ENCODE measurements around the gene SPATS2. TPM values are rescaled to one million over a fixed set of nuclear protein-coding genes. Genes with fewer than 3 reads are reported as not detected.

The SPATS2 gene
- total and polyA plus RNA-seq, 10 of the 15 experiments (the other 5 are each of a cell fraction or from before 2014, with no cell fraction given): 9.0 to 54.2 (median 27.5) TPM

- TF ChIP-seq BCL11A (IDR thresholded peaks at IDR 0.05; ENCODE audit: low read depth, low read length) (0 out of 2 replicates have a peak, but pooled peaks have one; percentile 33), ZBED1 (IDR thresholded peaks at IDR 0.05; ENCODE audit: borderline replicate concordance) (no peak), GATAD2B (conservative IDR thresholded peaks at IDR 0.05; ENCODE audit: low read depth) (no peak), ZNF384 (IDR thresholded peaks at IDR 0.05; ENCODE audit: borderline replicate concordance, low read depth, low read length) (no peak), DPF2 (IDR thresholded peaks at IDR 0.05) (no peak), BCL3 (IDR thresholded peaks at IDR 0.05; ENCODE audit: borderline replicate concordance, insufficient read depth, low read depth, low read length, poor library complexity, severe bottlenecking) (no peak), IKZF2 (IDR thresholded peaks at IDR 0.05) (peak; percentile 79 to 81), STAT3 (IDR thresholded peaks at IDR 0.05; ENCODE audit: low read depth, low read length) (no peak), SIN3A (IDR thresholded peaks at IDR 0.05; ENCODE audit: low read depth, low read length) (no peak; the same call in 1 of the 2 replicates), EGR1 (IDR thresholded peaks at IDR 0.05; ENCODE audit: borderline replicate concordance in 1 of 2, low read depth in 2 of 2, low read length in 2 of 2) (no peak), CBX5 (IDR thresholded peaks at IDR 0.05; ENCODE audit: low read depth) (0 out of 2 replicates have a peak, but pooled peaks have one; percentile 24), ATF7 (IDR thresholded peaks at IDR 0.05; ENCODE audit: low read depth) (no peak), SMAD5 (IDR thresholded peaks at IDR 0.05; ENCODE audit: low read depth) (no peak), ZNF24 (IDR thresholded peaks at IDR 0.05) (no peak)
- TF ChIP-seq, protein P1, sequence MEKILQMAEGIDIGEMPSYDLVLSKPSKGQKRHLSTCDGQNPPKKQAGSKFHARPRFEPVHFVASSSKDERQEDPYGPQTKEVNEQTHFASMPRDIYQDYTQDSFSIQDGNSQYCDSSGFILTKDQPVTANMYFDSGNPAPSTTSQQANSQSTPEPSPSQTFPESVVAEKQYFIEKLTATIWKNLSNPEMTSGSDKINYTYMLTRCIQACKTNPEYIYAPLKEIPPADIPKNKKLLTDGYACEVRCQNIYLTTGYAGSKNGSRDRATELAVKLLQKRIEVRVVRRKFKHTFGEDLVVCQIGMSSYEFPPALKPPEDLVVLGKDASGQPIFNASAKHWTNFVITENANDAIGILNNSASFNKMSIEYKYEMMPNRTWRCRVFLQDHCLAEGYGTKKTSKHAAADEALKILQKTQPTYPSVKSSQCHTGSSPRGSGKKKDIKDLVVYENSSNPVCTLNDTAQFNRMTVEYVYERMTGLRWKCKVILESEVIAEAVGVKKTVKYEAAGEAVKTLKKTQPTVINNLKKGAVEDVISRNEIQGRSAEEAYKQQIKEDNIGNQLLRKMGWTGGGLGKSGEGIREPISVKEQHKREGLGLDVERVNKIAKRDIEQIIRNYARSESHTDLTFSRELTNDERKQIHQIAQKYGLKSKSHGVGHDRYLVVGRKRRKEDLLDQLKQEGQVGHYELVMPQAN (conservative IDR thresholded peaks at IDR 0.05): no peak; the same call in 1 of the 2 replicates
- TF ChIP-seq, protein P2, sequence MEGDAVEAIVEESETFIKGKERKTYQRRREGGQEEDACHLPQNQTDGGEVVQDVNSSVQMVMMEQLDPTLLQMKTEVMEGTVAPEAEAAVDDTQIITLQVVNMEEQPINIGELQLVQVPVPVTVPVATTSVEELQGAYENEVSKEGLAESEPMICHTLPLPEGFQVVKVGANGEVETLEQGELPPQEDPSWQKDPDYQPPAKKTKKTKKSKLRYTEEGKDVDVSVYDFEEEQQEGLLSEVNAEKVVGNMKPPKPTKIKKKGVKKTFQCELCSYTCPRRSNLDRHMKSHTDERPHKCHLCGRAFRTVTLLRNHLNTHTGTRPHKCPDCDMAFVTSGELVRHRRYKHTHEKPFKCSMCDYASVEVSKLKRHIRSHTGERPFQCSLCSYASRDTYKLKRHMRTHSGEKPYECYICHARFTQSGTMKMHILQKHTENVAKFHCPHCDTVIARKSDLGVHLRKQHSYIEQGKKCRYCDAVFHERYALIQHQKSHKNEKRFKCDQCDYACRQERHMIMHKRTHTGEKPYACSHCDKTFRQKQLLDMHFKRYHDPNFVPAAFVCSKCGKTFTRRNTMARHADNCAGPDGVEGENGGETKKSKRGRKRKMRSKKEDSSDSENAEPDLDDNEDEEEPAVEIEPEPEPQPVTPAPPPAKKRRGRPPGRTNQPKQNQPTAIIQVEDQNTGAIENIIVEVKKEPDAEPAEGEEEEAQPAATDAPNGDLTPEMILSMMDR (IDR thresholded peaks at IDR 0.05 in 2 of 3, conservative IDR thresholded peaks at IDR 0.05 in 1 of 3; ENCODE audit: control insufficient read depth in 2 of 3, extremely low read depth in 1 of 3, insufficient read depth in 1 of 3, low read depth in 3 of 3, low read length in 3 of 3): peak; percentile 36 to 65 (median 54)
- TF ChIP-seq, protein P3, sequence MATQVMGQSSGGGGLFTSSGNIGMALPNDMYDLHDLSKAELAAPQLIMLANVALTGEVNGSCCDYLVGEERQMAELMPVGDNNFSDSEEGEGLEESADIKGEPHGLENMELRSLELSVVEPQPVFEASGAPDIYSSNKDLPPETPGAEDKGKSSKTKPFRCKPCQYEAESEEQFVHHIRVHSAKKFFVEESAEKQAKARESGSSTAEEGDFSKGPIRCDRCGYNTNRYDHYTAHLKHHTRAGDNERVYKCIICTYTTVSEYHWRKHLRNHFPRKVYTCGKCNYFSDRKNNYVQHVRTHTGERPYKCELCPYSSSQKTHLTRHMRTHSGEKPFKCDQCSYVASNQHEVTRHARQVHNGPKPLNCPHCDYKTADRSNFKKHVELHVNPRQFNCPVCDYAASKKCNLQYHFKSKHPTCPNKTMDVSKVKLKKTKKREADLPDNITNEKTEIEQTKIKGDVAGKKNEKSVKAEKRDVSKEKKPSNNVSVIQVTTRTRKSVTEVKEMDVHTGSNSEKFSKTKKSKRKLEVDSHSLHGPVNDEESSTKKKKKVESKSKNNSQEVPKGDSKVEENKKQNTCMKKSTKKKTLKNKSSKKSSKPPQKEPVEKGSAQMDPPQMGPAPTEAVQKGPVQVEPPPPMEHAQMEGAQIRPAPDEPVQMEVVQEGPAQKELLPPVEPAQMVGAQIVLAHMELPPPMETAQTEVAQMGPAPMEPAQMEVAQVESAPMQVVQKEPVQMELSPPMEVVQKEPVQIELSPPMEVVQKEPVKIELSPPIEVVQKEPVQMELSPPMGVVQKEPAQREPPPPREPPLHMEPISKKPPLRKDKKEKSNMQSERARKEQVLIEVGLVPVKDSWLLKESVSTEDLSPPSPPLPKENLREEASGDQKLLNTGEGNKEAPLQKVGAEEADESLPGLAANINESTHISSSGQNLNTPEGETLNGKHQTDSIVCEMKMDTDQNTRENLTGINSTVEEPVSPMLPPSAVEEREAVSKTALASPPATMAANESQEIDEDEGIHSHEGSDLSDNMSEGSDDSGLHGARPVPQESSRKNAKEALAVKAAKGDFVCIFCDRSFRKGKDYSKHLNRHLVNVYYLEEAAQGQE (IDR thresholded peaks at IDR 0.05; ENCODE audit: low read depth, low read length): no peak
- TF ChIP-seq, protein P4, sequence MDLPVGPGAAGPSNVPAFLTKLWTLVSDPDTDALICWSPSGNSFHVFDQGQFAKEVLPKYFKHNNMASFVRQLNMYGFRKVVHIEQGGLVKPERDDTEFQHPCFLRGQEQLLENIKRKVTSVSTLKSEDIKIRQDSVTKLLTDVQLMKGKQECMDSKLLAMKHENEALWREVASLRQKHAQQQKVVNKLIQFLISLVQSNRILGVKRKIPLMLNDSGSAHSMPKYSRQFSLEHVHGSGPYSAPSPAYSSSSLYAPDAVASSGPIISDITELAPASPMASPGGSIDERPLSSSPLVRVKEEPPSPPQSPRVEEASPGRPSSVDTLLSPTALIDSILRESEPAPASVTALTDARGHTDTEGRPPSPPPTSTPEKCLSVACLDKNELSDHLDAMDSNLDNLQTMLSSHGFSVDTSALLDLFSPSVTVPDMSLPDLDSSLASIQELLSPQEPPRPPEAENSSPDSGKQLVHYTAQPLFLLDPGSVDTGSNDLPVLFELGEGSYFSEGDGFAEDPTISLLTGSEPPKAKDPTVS (IDR thresholded peaks at IDR 0.05; ENCODE audit: low read depth, low read length): no peak
These were observed 2.3 kb downstream of the SPATS2 start (continued) for GRCh38 chr12:49369411-49370145.
